ENCODE measurements around the gene SIRT5.

SIRT5 gene

GRCh38 chr6:13597073-13597472 is 22.7 kb downstream of the SIRT5 start:
- no peak for DNase-seq (ENCODE audit: low read depth)
- TF ChIP-seq CTCF (conservative IDR thresholded peaks at IDR 0.05; ENCODE audit: low read length), result no peak
- H3K4me3 ChIP-seq (ENCODE audit: low read length), result no peak overlapping the region

GRCh38 chr6:13600036-13600435 is 25.6 kb downstream of the SIRT5 start:
- no peak for DNase-seq (ENCODE audit: low read depth)
- no peak for TF ChIP-seq CTCF (conservative IDR thresholded peaks at IDR 0.05; ENCODE audit: low read length)
- no peak overlapping the region for H3K4me3 ChIP-seq (ENCODE audit: low read length)

GRCh38 chr6:13604135-13604534 is 29.7 kb downstream of the SIRT5 start:
- TF ChIP-seq CTCF (conservative IDR thresholded peaks at IDR 0.05; ENCODE audit: low read length), result no peak
- DNase-seq (ENCODE audit: low read depth), result no peak
- no peak overlapping the region for H3K4me3 ChIP-seq (ENCODE audit: low read length)

GRCh38 chr6:13604546-13605416 is 30.4 kb downstream of the SIRT5 start:
- no peak overlapping the region for H3K4me3 ChIP-seq (ENCODE audit: low read length)
- DNase-seq (ENCODE audit: low read depth), result no peak
- no peak for TF ChIP-seq CTCF (conservative IDR thresholded peaks at IDR 0.05; ENCODE audit: low read length)

- no peak for DNase-seq (ENCODE audit: low read depth)
- TF ChIP-seq CTCF (conservative IDR thresholded peaks at IDR 0.05; ENCODE audit: low read length), result no peak
- no peak overlapping the region for H3K4me3 ChIP-seq (ENCODE audit: low read length)
Observed at GRCh38 chr6:13605634-13606033, 31.2 kb downstream of the SIRT5 start.

GRCh38 chr6:13611715-13612114 is 37.3 kb downstream of the SIRT5 start:
- TF ChIP-seq CTCF (conservative IDR thresholded peaks at IDR 0.05; ENCODE audit: low read length), result no peak
- H3K4me3 ChIP-seq (ENCODE audit: low read length), result no peak overlapping the region
- DNase-seq (ENCODE audit: low read depth), result no peak

GRCh38 chr6:13613029-13613594 is 38.7 kb downstream of the SIRT5 start:
- no peak for TF ChIP-seq CTCF (conservative IDR thresholded peaks at IDR 0.05; ENCODE audit: low read length)
- H3K4me3 ChIP-seq (ENCODE audit: low read length), result no peak overlapping the region
- no peak for DNase-seq (ENCODE audit: low read depth)
